ENCODE results near the gene NACA. TPM values are rescaled to one million over a fixed set of nuclear protein-coding genes. Genes with fewer than 3 reads are reported as not detected.

Gene NACA
- total RNA-seq, 1 experiment from 2014 or later = 835 TPM

- no peak for TF ChIP-seq CTCF (IDR thresholded peaks at IDR 0.05; ENCODE audit: unreplicated experiment)
- no peak for DNase-seq
- BruUV-seq (replicated peaks) = no TSS peak
- Mint-ChIP-seq H3K27ac (ENCODE audit: unreplicated experiment) (no peak overlapping the region), H3K4me1 (ENCODE audit: low read depth, unreplicated experiment) (no peaks in the 10 kb centered on the region), H3K36me3 (ENCODE audit: insufficient read depth, unreplicated experiment) (peaks cover 1% of the 10 kb centered on the region), H3K27me3 (ENCODE audit: unreplicated experiment) (no peaks in the 10 kb centered on the region), H3K9me3 (ENCODE audit: low read depth, unreplicated experiment) (no peaks in the 10 kb centered on the region), H3K4me3 (ENCODE audit: low read depth, unreplicated experiment) (no peak overlapping the region)
- intact Hi-C loops (cut with micrococcal nuclease; ENCODE audit: unreplicated experiment) = no loop called here
- CTCF ChIA-PET = no interaction called here
These were observed 29.6 kb downstream of the NACA start for GRCh38 chr12:56695327-56696101.

- intact Hi-C loops (cut with micrococcal nuclease; ENCODE audit: unreplicated experiment) = no loop called here
- no peaks in the 10 kb centered on the region for H3K9me3 Mint-ChIP-seq (ENCODE audit: low read depth, unreplicated experiment)
- TF ChIP-seq CTCF (IDR thresholded peaks at IDR 0.05; ENCODE audit: unreplicated experiment) = no peak
- no peaks in the 10 kb centered on the region for H3K27me3 Mint-ChIP-seq (ENCODE audit: unreplicated experiment)
- CTCF ChIA-PET = interaction anchor here (0.7 kb wide), 1 partner anchor 121 kb away, joined by 3 read pairs; no protein-coding TSS in a partner anchor
- no TSS peak for BruUV-seq (replicated peaks)
- no peak for DNase-seq
- no peak overlapping the region for H3K27ac Mint-ChIP-seq (ENCODE audit: unreplicated experiment)
- peaks cover 12% of the 10 kb centered on the region for H3K36me3 Mint-ChIP-seq (ENCODE audit: insufficient read depth, unreplicated experiment)
- peaks cover 3% of the 10 kb centered on the region for H3K4me1 Mint-ChIP-seq (ENCODE audit: low read depth, unreplicated experiment)
- no peak overlapping the region for H3K4me3 Mint-ChIP-seq (ENCODE audit: low read depth, unreplicated experiment)
These were observed 30.9 kb downstream of the NACA start for GRCh38 chr12:56694161-56694560.

GRCh38 chr12:56688846-56689109, 36.3 kb downstream of the NACA start:
- no peak for TF ChIP-seq CTCF (IDR thresholded peaks at IDR 0.05; ENCODE audit: unreplicated experiment)
- Mint-ChIP-seq H3K27ac (ENCODE audit: unreplicated experiment) (peak overlapping the region; percentile 100), H3K4me3 (ENCODE audit: low read depth, unreplicated experiment) (peak overlapping the region; percentile 99), H3K4me1 (ENCODE audit: low read depth, unreplicated experiment) (peaks cover 12% of the 10 kb centered on the region), H3K27me3 (ENCODE audit: unreplicated experiment) (no peaks in the 10 kb centered on the region), H3K36me3 (ENCODE audit: insufficient read depth, unreplicated experiment) (peaks cover 66% of the 10 kb centered on the region), H3K9me3 (ENCODE audit: low read depth, unreplicated experiment) (no peaks in the 10 kb centered on the region)
- no peak for DNase-seq
- CTCF ChIA-PET = interaction anchor here (0.5 to 1.3 kb wide), 4 partner anchors 17 to 52 kb away, joined by 3 to 5 read pairs (median 4); no protein-coding TSS in a partner anchor
- intact Hi-C loops (cut with micrococcal nuclease; ENCODE audit: unreplicated experiment) = loop anchor here (5.0 kb wide), 1 partner anchor 51 kb away; no protein-coding TSS in a partner anchor
- TSS peak; percentile 97 for BruUV-seq (replicated peaks)

- CTCF ChIA-PET = interaction anchor here (0.5 to 1.3 kb wide), 7 partner anchors 10 to 59 kb away, joined by 3 to 5 read pairs (median 5); partner anchors contain the start of gene BAZ2A
- BruUV-seq (replicated peaks) = no TSS peak
- no peak for TF ChIP-seq CTCF (IDR thresholded peaks at IDR 0.05; ENCODE audit: unreplicated experiment)
- no peaks in the 10 kb centered on the region for H3K27me3 Mint-ChIP-seq (ENCODE audit: unreplicated experiment)
- H3K27ac Mint-ChIP-seq (ENCODE audit: unreplicated experiment) = peak within 1 kb of the TSS; percentile 100
- peak within 1 kb of the TSS; percentile 99 for H3K4me3 Mint-ChIP-seq (ENCODE audit: low read depth, unreplicated experiment)
- no peaks in the 10 kb centered on the region for H3K9me3 Mint-ChIP-seq (ENCODE audit: low read depth, unreplicated experiment)
- intact Hi-C loops (cut with micrococcal nuclease; ENCODE audit: unreplicated experiment) = loop anchor here (5.0 kb wide), 1 partner anchor 51 kb away; no protein-coding TSS in a partner anchor
- H3K4me1 Mint-ChIP-seq (ENCODE audit: low read depth, unreplicated experiment) = peaks cover 12% of the 10 kb centered on the region
- peaks cover 71% of the 10 kb centered on the region for H3K36me3 Mint-ChIP-seq (ENCODE audit: insufficient read depth, unreplicated experiment)
- peak; percentile 99 for DNase-seq
These were observed 36.8 kb downstream of the NACA start, which contains the start of gene PTGES3 for GRCh38 chr12:56688129-56688845. TSS of gene PTGES3 (minus strand) at chr12:56688284. CDS start at chr12:56687999, 285 bp downstream.
